Measurements from ENCODE around the gene HEPN1.

DNA sequence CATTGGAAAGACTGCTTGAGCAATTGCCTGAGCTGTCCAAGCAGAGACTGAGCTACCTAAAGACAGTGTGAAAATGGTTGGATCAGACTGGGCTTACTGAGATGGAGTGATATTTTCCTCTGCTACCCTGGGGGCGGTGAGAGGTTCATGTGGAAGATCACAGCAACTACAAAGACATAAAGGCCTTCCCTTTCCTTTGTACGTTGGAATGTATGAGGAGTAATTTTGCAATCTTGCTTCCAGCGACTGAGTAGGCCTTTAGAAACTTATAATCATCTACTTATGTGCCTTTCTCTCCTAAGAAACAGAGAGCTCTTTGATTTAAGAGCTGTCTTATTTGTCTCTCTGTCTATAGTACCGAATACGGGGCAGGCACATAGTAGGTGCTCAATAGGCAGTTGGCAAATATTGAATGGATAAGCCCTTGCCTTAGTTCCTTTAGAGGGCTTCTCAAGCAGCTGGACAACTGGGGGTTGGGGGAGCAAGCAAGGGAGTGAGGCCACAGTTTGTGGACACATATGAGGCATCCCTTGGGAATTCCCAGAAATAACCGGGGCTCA, 19.2 kb downstream of the HEPN1 start:
- TF ChIP-seq GATA2 (IDR thresholded peaks at IDR 0.05; ENCODE audit: low read depth, low read length), result no peak
- no peak for TF ChIP-seq GATA3 (IDR thresholded peaks at IDR 0.05; ENCODE audit: low read depth, low read length)

All from SH-SY5Y (cell line).